ENCODE results near the gene MAMLD1. TPM values are rescaled to one million over a fixed set of nuclear protein-coding genes. Genes with fewer than 3 reads are reported as not detected.

The MAMLD1 gene
- total RNA-seq, 1 donor from 2014 or later = 7.0 TPM

DNA sequence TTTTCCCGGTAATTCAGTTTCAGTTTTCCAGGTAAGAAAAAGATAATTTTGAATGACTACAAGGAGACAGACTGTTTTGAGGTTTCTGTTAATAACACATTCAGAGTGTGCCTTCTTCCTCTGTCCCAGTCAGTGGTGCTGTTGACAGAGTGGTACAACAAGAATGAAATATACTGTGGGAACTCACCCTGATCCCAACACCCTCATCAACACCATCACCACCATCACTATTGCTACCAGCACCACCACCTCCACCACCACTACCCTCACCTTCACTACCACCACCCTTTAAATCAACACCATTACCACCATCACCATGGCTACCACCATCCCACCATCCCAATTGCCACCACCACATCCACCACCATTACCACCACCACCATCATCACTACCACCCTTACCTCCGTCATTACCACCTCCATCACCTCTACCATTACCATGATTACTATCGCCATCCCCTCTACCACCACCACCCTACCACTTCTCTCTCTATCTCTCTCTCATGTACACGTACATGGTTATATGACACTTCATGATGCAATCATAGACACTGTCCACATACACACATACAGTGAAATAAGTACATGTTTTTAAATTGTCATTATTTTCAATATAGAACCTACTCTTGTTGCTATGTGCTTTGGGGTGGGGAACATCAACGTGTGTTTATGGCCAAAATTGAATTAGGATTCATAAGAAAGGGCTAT is 91.5 kb downstream of the MAMLD1 start:
- Mint-ChIP-seq H3K4me1 (ENCODE audit: unreplicated experiment) (no peaks in the 10 kb centered on the region), H3K36me3 (peaks cover 5% of the 10 kb centered on the region), H3K27me3 (no peaks in the 10 kb centered on the region), H3K27ac (no peak overlapping the region), H3K9me3 (no peaks in the 10 kb centered on the region), H3K4me3 (no peak overlapping the region)
- TF ChIP-seq, protein P1, sequence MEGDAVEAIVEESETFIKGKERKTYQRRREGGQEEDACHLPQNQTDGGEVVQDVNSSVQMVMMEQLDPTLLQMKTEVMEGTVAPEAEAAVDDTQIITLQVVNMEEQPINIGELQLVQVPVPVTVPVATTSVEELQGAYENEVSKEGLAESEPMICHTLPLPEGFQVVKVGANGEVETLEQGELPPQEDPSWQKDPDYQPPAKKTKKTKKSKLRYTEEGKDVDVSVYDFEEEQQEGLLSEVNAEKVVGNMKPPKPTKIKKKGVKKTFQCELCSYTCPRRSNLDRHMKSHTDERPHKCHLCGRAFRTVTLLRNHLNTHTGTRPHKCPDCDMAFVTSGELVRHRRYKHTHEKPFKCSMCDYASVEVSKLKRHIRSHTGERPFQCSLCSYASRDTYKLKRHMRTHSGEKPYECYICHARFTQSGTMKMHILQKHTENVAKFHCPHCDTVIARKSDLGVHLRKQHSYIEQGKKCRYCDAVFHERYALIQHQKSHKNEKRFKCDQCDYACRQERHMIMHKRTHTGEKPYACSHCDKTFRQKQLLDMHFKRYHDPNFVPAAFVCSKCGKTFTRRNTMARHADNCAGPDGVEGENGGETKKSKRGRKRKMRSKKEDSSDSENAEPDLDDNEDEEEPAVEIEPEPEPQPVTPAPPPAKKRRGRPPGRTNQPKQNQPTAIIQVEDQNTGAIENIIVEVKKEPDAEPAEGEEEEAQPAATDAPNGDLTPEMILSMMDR (conservative IDR thresholded peaks at IDR 0.05) = no peak
- no peak for DNase-seq (ENCODE audit: extremely low spot score, unreplicated experiment)

- H3K27ac Mint-ChIP-seq = no peak overlapping the region
- no peaks in the 10 kb centered on the region for H3K27me3 Mint-ChIP-seq
- no peaks in the 10 kb centered on the region for H3K9me3 Mint-ChIP-seq
Measured at GRCh38 chrX:150455215-150455608, 92.1 kb downstream of the MAMLD1 start.

DNA sequence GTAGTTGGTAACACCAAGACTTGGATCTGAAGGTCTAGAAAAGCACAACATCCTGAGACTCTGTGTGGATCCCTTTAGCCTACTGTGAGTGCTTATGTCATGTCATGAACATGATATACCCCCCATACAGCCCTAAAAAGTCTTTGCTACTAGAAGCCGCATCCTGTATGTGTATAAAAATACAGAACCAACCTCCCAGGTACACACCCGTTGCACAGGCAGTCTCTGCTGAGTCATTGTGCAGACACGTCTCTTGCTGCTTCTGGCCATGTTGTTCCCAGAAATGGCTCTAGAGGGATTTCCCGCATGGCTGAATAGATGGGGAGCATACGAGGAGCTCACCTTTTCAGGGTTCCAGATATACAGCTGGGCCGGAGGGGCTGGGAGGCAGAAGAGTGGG is 93.3 kb downstream of the MAMLD1 start:
- Mint-ChIP-seq H3K9me3 (no peaks in the 10 kb centered on the region), H3K27me3 (no peaks in the 10 kb centered on the region), H3K4me3 (no peak overlapping the region), H3K36me3 (peaks cover 5% of the 10 kb centered on the region), H3K27ac (no peak overlapping the region), H3K4me1 (ENCODE audit: unreplicated experiment) (no peaks in the 10 kb centered on the region)
- DNase-seq (ENCODE audit: extremely low spot score, unreplicated experiment) = no peak
- TF ChIP-seq, protein P1 (conservative IDR thresholded peaks at IDR 0.05) = no peak

More at GRCh38 chrX:150455215-150455608, 92.1 kb downstream of the MAMLD1 start:
- no peak overlapping the region for H3K4me3 Mint-ChIP-seq
- no peaks in the 10 kb centered on the region for H3K4me1 Mint-ChIP-seq (ENCODE audit: unreplicated experiment)
- H3K36me3 Mint-ChIP-seq = peaks cover 5% of the 10 kb centered on the region
- TF ChIP-seq, protein P1 (conservative IDR thresholded peaks at IDR 0.05) = no peak
- no peak for DNase-seq (ENCODE audit: extremely low spot score, unreplicated experiment)

DNA sequence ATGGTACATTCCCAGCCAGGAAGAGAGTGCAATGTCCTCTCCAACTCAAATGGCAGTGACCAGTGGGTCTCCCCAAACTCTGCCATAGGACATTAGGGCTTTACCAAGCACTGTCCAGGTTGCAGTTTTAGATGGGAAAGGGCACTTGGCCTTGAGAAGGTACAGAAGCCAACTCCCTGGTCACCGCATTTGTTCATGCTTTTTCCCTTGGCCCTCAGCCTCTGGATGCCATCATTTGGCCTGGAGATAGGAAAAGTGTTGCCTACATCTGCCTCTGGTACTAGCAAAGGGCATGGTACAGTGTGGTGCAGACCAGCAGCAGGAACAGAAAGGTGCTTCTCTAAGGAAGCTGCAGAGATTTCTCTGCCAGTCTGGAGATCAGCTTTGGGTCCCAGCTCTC is 93.8 kb downstream of the MAMLD1 start:
- no peaks in the 10 kb centered on the region for H3K27me3 Mint-ChIP-seq
- DNase-seq (ENCODE audit: extremely low spot score, unreplicated experiment) = no peak
- H3K4me1 Mint-ChIP-seq (ENCODE audit: unreplicated experiment) = no peaks in the 10 kb centered on the region
- no peak overlapping the region for H3K4me3 Mint-ChIP-seq
- H3K27ac Mint-ChIP-seq = no peak overlapping the region
- H3K36me3 Mint-ChIP-seq = peaks cover 5% of the 10 kb centered on the region
- TF ChIP-seq, protein P1 (conservative IDR thresholded peaks at IDR 0.05) = no peak
- no peaks in the 10 kb centered on the region for H3K9me3 Mint-ChIP-seq

- no peak for DNase-seq (ENCODE audit: extremely low spot score, unreplicated experiment)
- H3K4me3 Mint-ChIP-seq = no peak overlapping the region
- no peak overlapping the region for H3K27ac Mint-ChIP-seq
- no peaks in the 10 kb centered on the region for H3K27me3 Mint-ChIP-seq
- peaks cover 5% of the 10 kb centered on the region for H3K36me3 Mint-ChIP-seq
- H3K4me1 Mint-ChIP-seq (ENCODE audit: unreplicated experiment) = no peaks in the 10 kb centered on the region
- H3K9me3 Mint-ChIP-seq = no peaks in the 10 kb centered on the region
- TF ChIP-seq, protein P1 (conservative IDR thresholded peaks at IDR 0.05) = no peak
Measured at GRCh38 chrX:150459196-150459595, 96.1 kb downstream of the MAMLD1 start.

Measured in type B pancreatic cell (in vitro differentiated cells).